CD4-positive, alpha-beta T cell treated with Interleukin-15 for 1 hour (primary cell): Measurements from ENCODE around the gene C3orf70.

ENCODE experiments used
- DNase-seq: peaks from one replicate; pipeline ENCODE4 v3.0.0-alpha.2; 2020

The C3orf70 gene

GRCh38 chr3:185152410-185153170, at the start of gene C3orf70:
C3orf70 (minus strand) TSS chr3:185153060; CDS start chr3:185152823, 237 bp downstream.
- DNase-seq: no peak

- no peak for DNase-seq
These were observed 47.8 kb upstream of the C3orf70 start for GRCh38 chr3:185200639-185201038.

- no peak for DNase-seq
These were observed 46.8 kb upstream of the C3orf70 start for GRCh38 chr3:185199671-185200070.

- DNase-seq: no peak
These were observed 46.3 kb upstream of the C3orf70 start for GRCh38 chr3:185199206-185199605.

GRCh38 chr3:185197068-185197467, 44.2 kb upstream of the C3orf70 start:
- DNase-seq: no peak

GRCh38 chr3:185195652-185196051, 42.8 kb upstream of the C3orf70 start:
- no peak for DNase-seq

- no peak for DNase-seq
These were observed 36.0 kb upstream of the C3orf70 start for GRCh38 chr3:185188816-185189215.

- DNase-seq: no peak
These were observed 34.5 kb upstream of the C3orf70 start for GRCh38 chr3:185187391-185187790.

GRCh38 chr3:185176750-185177359, 24.0 kb upstream of the C3orf70 start:
- no peak for DNase-seq

- peak; percentile 18 for DNase-seq
These were observed 22.6 kb upstream of the C3orf70 start for GRCh38 chr3:185175370-185175987.

- no peak for DNase-seq
These were observed 19.5 kb upstream of the C3orf70 start for GRCh38 chr3:185172086-185173049.

GRCh38 chr3:185164428-185165217, 11.8 kb upstream of the C3orf70 start:
- DNase-seq: no peak

GRCh38 chr3:185162634-185163033, 9.8 kb upstream of the C3orf70 start:
- DNase-seq: no peak

- DNase-seq: no peak
These were observed 8.9 kb upstream of the C3orf70 start for GRCh38 chr3:185161761-185162160.

- DNase-seq: no peak
These were observed 4.5 kb upstream of the C3orf70 start for GRCh38 chr3:185157347-185157746.

- no peak for DNase-seq
These were observed 2.8 kb upstream of the C3orf70 start for GRCh38 chr3:185155678-185156077.

GRCh38 chr3:185153861-185154629, 1.2 kb upstream of the C3orf70 start:
- no peak for DNase-seq

GRCh38 chr3:185153171-185153771, 411 bp upstream of the C3orf70 start:
- no peak for DNase-seq

GRCh38 chr3:185151964-185152409, 873 bp downstream of the C3orf70 start:
- DNase-seq: no peak

- no peak for DNase-seq
These were observed 1.5 kb downstream of the C3orf70 start for GRCh38 chr3:185151101-185151963.
